Body of pancreas (tissue), 4 donors: Measurements from ENCODE around the gene CAMSAP1. TPM values are rescaled to one million over a fixed set of nuclear protein-coding genes. Genes with fewer than 3 reads are reported as not detected.

Experiments used
- ATAC-seq: fragments of 150-250 bp; one replicate; pipeline ENCODE4 v1.9.1; 2016
- DNase-seq, 4 donors: peaks; one replicate each; pipeline ENCODE4 v3.0.0-alpha.2; 2019
- H3K27ac ChIP-seq, 4 donors: fragments of 200-600 bp; sonication (generic); 1 replicate in 3 of 4; 2 replicates in 1 of 4; pipeline versions ENCODE4 v1.5.1 to v1.6.1; 2016 to 2019; ENCODE audit warnings: mild to moderate bottlenecking in 1 of 4, mixed read lengths in 1 of 4, moderate library complexity in 1 of 4
- H3K27me3 ChIP-seq, 2 donors: fragments of 200-600 bp; sonication (generic); one replicate each; pipeline ENCODE4 v1.6.0; 2016; ENCODE audit warnings: mild to moderate bottlenecking in 1 of 2
- H3K36me3 ChIP-seq, 2 donors: fragments of 200-600 bp; sonication (generic); replicated peaks in 1 of 2; 2 replicates each; pipeline ENCODE4 v1.5.1; 2016; ENCODE audit warnings: low read depth in 2 of 2; ENCODE audit not compliant: insufficient read depth in 1 of 2
- H3K4me1 ChIP-seq: fragments of 200-600 bp; sonication (generic); one replicate; pipeline ENCODE4 v1.6.0; 2016
- H3K4me3 ChIP-seq, 2 donors: fragments of 200-600 bp; sonication (generic); 1 replicate in 1 of 2; 2 replicates in 1 of 2; pipeline ENCODE4 v1.5.1; 2016 to 2019
- H3K9me3 ChIP-seq, 3 donors: fragments of 200-600 bp; sonication (generic); 1 replicate in 2 of 3; 2 replicates in 1 of 3; pipeline ENCODE4 v1.5.1; 2016
- CTCF ChIP-seq, 7 experiments: fragments of 450-650 bp in 4 of 7; fragments of 200-600 bp in 3 of 7; sonication (generic) in 3 of 7; IDR thresholded peaks; one replicate each; pipeline ENCODE4 v1.5.1; 2016 to 2019; ENCODE audit warnings: antibody characterized with exemption in 7 of 7
- POLR2A ChIP-seq, 3 donors: fragments of 450-650 bp; IDR thresholded peaks; one replicate each; pipeline ENCODE4 v1.6.1; 2016; ENCODE audit warnings: antibody characterized with exemption in 3 of 3, mild to moderate bottlenecking in 2 of 3
- WGBS, 2 donors: methylation state at CpG; one replicate each; pipeline ENCODE4 v1.1.5; 2017; 5-methylcytosine and 5-hydroxymethylcytosine counted together
- intact Hi-C: fragments of 100-400 bp; cut with DNase I; formaldehyde crosslinking; loops from one replicate; pipeline ENCODE4 v1.15.1; 2023
- total RNA-seq, 2 donors: library from RNA; depleted of rRNA; stranded (reverse); fragments of >200 nt; gene quantifications; one replicate each; pipeline ENCODE4 v1.1.0, GENCODE V29; 2016

CAMSAP1 gene
- total RNA-seq, 2 donors from 2014 or later, result 14.8 to 30.3 TPM

DNA sequence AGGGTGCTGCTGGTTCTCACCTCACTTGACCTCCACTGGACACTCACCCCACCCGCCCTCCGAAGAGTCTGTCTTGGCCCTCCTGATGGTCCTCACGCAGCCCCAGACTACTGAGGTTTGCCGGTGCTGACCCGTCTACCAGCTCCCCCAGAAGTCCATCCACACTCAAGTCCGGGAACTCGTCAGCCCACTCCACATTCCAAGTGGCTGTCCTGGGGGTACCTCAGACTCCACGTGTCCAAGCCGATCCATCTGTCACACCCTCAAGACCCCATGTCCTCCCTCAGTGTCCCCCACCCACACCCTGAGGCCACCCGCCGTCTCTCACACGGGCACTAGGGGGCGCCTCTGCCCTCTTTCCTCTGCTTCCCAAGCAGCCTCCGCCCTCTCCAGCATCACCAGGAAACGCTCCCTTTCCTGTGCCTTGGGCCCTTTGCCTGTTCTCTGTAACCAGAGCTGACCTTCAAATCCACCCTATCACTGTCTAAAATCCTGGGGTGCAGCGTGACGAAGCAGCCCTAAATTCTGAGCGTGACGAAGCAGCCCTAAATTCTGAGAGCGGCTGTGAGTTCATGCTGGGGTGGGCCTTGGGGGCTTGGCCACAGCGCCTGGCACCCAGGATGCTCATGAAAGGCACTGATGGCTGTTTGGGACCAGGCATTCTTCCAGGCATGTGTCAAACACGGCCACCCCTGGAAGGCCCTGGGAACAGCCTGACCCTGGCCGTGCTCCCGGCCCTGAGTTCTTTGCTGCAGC is 109.7 kb downstream of the CAMSAP1 start:
- Histone ChIP-seq H3K4me1 (no peaks in the 10 kb centered on the region), H3K9me3 (no peaks in the 10 kb centered on the region), H3K36me3 (no peaks in the 10 kb centered on the region), H3K27me3 (no peaks in the 10 kb centered on the region), H3K27ac (no peak overlapping the region), H3K4me3 (no peak overlapping the region)
- 39 to 40% methylated on average over 21 to 24 of the region's 24 CpGs for WGBS, 2 donors
- TF ChIP-seq POLR2A (IDR thresholded peaks at IDR 0.05) (no peak), CTCF (IDR thresholded peaks at IDR 0.05) (peak in 5 of 7 experiments; percentile 24 to 45 (median 31))
- intact Hi-C loops, result no loop called here
- peak; percentile 27 to 40 (median 32) for DNase-seq
- ATAC-seq, result no peak

DNA sequence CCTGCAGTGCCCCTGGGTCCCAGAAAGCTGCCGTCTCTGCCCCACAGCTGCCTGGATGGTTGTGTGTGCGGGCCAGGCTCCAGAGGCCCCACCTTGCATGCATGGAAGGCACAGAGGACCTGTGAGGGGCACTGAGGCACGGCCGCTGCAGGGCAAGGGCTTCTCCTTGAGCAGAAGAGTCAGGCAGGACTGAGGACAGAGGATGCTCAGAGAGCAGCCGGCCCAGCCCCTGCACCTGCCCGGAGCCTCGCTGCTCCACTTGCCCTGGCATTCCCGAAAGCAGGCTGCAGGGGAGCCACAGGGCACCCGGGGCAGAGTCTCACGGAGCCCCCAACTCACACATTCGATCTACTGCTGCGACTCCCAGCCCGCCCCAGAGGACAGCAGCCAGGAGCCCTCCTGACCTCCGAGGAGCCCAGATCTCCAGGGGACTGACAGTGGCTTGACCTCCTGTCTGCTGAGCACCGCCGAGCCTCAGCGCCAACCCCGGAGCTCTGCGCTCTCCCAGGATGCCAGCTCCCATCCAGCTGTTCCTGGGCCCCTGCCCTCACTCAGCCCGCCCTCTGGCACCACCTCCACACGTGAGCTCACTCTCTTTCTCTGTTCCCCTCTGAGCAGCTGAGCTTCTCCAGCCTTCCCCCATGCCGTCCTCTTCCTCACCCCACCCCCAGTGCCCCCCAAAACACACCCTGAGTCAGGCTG is 110.4 kb downstream of the CAMSAP1 start:
- Histone ChIP-seq H3K9me3 (no peaks in the 10 kb centered on the region), H3K36me3 (no peaks in the 10 kb centered on the region), H3K4me3 (no peak overlapping the region), H3K27ac (no peak overlapping the region), H3K4me1 (no peaks in the 10 kb centered on the region), H3K27me3 (no peaks in the 10 kb centered on the region)
- 47 to 62% methylated on average over 5 to 22 of the region's 22 CpGs for WGBS, 2 donors
- ATAC-seq, result no peak
- no peak for DNase-seq
- TF ChIP-seq POLR2A (IDR thresholded peaks at IDR 0.05) (no peak), CTCF (IDR thresholded peaks at IDR 0.05) (no peak)
- intact Hi-C loops, result no loop called here

GRCh38 chr9:135795391-135795790 is 112.0 kb downstream of the CAMSAP1 start:
- intact Hi-C loops, result no loop called here
- no peaks in the 10 kb centered on the region for H3K27me3 ChIP-seq
- WGBS, 2 donors, result 78 to 83% methylated on average over 4 of the region's 4 CpGs
- ATAC-seq (no peak), DNase-seq (no peak)
- H3K4me3 ChIP-seq, result no peak overlapping the region
- H3K27ac ChIP-seq, result no peak overlapping the region
- H3K9me3 ChIP-seq, result no peaks in the 10 kb centered on the region
- H3K4me1 ChIP-seq, result no peaks in the 10 kb centered on the region
- H3K36me3 ChIP-seq, result no peaks in the 10 kb centered on the region
- TF ChIP-seq CTCF (IDR thresholded peaks at IDR 0.05), result no peak
- TF ChIP-seq POLR2A (IDR thresholded peaks at IDR 0.05), result no peak

- no peak for TF ChIP-seq POLR2A (IDR thresholded peaks at IDR 0.05)
- no peak for TF ChIP-seq CTCF (IDR thresholded peaks at IDR 0.05)
- WGBS, 2 donors, result 72 to 75% methylated on average over 4 to 14 of the region's 15 CpGs
- Histone ChIP-seq H3K4me1 (no peaks in the 10 kb centered on the region), H3K27me3 (no peaks in the 10 kb centered on the region), H3K36me3 (no peaks in the 10 kb centered on the region), H3K4me3 (no peak overlapping the region), H3K9me3 (no peaks in the 10 kb centered on the region), H3K27ac (no peak overlapping the region)
- intact Hi-C loops, result no loop called here
- DNase-seq, result no peak
- no peak for ATAC-seq
Observed at GRCh38 chr9:135794361-135794885, 112.9 kb downstream of the CAMSAP1 start.
